ENCODE results near the gene ITPR3.

- no peak for TF ChIP-seq POLR2A (IDR thresholded peaks at IDR 0.05)
- no peak for TF ChIP-seq CTCF (IDR thresholded peaks at IDR 0.05)
Measured at GRCh38 chr6:33684428-33684896, 63.3 kb downstream of the ITPR3 start.

Data from lower leg skin (tissue), 3 donors.